Memory B cell (primary cell): ENCODE data around the gene SHANK3.

ENCODE experiments used
- ATAC-seq: fragments of 150-1000 bp; cut with Tn5 transposase; 2 replicates; pipeline ENCODE4 v1.10.0; 2021; ENCODE audit warnings: low read depth, mild to moderate bottlenecking, moderate library complexity
- DNase-seq, 2 donors: peaks; one replicate each; pipeline ENCODE4 v3.0.0; 2022; ENCODE audit warnings: low spot score in 2 of 2
- H3K27ac Mint-ChIP-seq: one replicate; pipeline ENCODE4 v1.8.0; 2022; ENCODE audit warnings: mild to moderate bottlenecking, moderate library complexity, mixed read lengths
- H3K27me3 Mint-ChIP-seq: one replicate; pipeline ENCODE4 v1.8.0; 2022; ENCODE audit warnings: mixed read lengths
- H3K36me3 Mint-ChIP-seq: one replicate; pipeline ENCODE4 v1.8.0; 2022; ENCODE audit warnings: mild to moderate bottlenecking, mixed read lengths
- H3K4me1 Mint-ChIP-seq: one replicate; pipeline ENCODE4 v1.8.0; 2022; ENCODE audit warnings: mixed read lengths
- H3K4me3 Mint-ChIP-seq: one replicate; pipeline ENCODE4 v1.8.0; 2022; ENCODE audit warnings: mild to moderate bottlenecking, moderate library complexity, mixed read lengths
- H3K9me3 Mint-ChIP-seq: one replicate; pipeline ENCODE4 v1.8.0; 2022; ENCODE audit warnings: mixed read lengths

SHANK3 gene

DNA sequence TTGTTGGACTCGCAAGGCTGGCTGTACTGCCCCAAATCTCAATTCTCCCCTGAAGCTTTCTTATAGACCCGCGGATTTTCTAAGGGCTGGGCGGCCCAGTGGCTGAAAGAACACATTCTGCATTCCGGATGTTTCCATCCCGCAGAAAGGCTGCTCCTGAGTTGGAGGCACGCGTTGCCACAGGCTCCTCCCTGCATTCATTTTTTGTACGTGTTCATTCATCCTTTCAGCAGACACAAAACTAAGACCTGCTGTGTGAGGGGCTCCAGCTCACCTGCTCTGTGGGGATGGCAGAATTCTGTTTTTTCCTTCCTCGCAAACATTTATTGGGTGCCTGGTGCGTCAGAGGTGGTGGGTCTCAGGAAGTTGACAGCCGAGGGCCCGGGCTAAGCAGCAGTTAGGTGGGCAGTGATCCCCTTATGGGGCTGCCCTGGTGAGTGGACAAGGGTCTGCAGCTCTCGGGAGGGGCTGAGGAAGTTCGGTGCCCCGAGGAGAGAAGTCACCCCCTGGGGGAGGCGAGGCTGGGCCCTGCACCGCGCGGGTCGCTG lies 23.7 kb downstream of the SHANK3 start:
- DNase-seq (no peak), ATAC-seq (no peak)
- H3K36me3 Mint-ChIP-seq = no peaks in the 10 kb centered on the region
- peaks cover 17% of the 10 kb centered on the region for H3K27me3 Mint-ChIP-seq
- peaks cover 3% of the 10 kb centered on the region for H3K9me3 Mint-ChIP-seq
- H3K4me3 Mint-ChIP-seq = no peak overlapping the region
- H3K4me1 Mint-ChIP-seq = no peaks in the 10 kb centered on the region
- H3K27ac Mint-ChIP-seq = no peak overlapping the region

GRCh38 chr22:50696799-50697561 lies 24.4 kb downstream of the SHANK3 start:
- H3K4me1 Mint-ChIP-seq = no peaks in the 10 kb centered on the region
- H3K36me3 Mint-ChIP-seq = no peaks in the 10 kb centered on the region
- H3K9me3 Mint-ChIP-seq = peaks cover 2% of the 10 kb centered on the region
- no peak for ATAC-seq
- peaks cover 20% of the 10 kb centered on the region for H3K27me3 Mint-ChIP-seq
- H3K27ac Mint-ChIP-seq = no peak overlapping the region
- H3K4me3 Mint-ChIP-seq = no peak overlapping the region
- no peak for DNase-seq

DNA sequence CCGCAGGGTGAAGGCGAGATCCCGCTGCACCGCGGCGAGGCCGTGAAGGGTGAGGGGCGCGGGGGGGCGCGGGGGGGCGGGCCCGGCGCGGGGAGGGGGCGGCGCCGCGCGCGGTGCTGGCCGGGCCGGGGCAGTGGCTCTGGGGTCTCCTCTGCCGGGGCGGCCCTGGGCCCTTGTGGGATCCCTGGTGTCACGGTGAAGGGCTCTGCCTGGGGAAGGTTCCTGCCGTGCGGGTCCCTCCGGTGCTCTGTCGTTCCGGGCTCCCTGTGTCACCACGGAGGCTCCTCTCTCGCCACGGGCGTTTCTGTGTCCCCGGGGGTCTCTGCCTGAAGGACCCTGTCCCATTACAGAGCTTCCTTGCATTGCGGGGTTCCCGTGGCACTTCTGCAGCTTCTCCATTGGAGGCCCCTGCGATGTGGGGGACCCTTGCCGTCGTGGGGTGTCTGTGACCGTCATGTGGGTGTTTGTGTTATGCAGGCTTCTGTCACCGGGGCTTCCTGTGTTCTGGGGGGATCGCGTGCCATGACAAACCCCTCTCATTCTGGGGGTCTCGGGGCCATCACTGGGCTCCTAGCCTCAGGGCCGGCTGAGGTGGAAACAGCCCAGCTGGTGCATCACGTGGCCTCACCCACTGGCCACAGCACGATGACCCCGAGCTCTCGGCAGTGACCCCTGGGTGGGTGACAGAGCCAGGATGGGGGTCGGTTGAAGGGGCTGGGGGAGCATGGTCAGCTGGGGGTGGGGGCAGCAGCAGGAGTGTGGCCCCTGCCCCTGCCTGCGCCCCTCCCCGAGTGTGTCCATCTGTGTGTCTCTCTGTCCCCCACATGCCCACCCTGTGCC lies 25.3 kb downstream of the SHANK3 start:
- H3K4me3 Mint-ChIP-seq = no peak overlapping the region
- no peak for DNase-seq
- no peak overlapping the region for H3K27ac Mint-ChIP-seq
- peaks cover 27% of the 10 kb centered on the region for H3K27me3 Mint-ChIP-seq
- H3K36me3 Mint-ChIP-seq = no peaks in the 10 kb centered on the region
- H3K9me3 Mint-ChIP-seq = no peaks in the 10 kb centered on the region
- no peak for ATAC-seq
- no peaks in the 10 kb centered on the region for H3K4me1 Mint-ChIP-seq

- H3K27me3 Mint-ChIP-seq = peaks cover 27% of the 10 kb centered on the region
- H3K27ac Mint-ChIP-seq = no peak overlapping the region
- H3K9me3 Mint-ChIP-seq = no peaks in the 10 kb centered on the region
- no peak overlapping the region for H3K4me3 Mint-ChIP-seq
- H3K36me3 Mint-ChIP-seq = no peaks in the 10 kb centered on the region
- no peak for DNase-seq
- no peak for ATAC-seq
- no peaks in the 10 kb centered on the region for H3K4me1 Mint-ChIP-seq
Measured at GRCh38 chr22:50698546-50698945, 25.9 kb downstream of the SHANK3 start.

GRCh38 chr22:50699001-50699755 lies 26.6 kb downstream of the SHANK3 start:
- H3K4me3 Mint-ChIP-seq = no peak overlapping the region
- H3K9me3 Mint-ChIP-seq = no peaks in the 10 kb centered on the region
- DNase-seq (no peak), ATAC-seq (no peak)
- no peak overlapping the region for H3K27ac Mint-ChIP-seq
- no peaks in the 10 kb centered on the region for H3K36me3 Mint-ChIP-seq
- H3K4me1 Mint-ChIP-seq = no peaks in the 10 kb centered on the region
- H3K27me3 Mint-ChIP-seq = peaks cover 28% of the 10 kb centered on the region

- Mint-ChIP-seq H3K9me3 (no peaks in the 10 kb centered on the region), H3K27me3 (peaks cover 27% of the 10 kb centered on the region), H3K36me3 (no peaks in the 10 kb centered on the region), H3K4me1 (no peaks in the 10 kb centered on the region), H3K4me3 (no peak overlapping the region), H3K27ac (no peak overlapping the region)
- DNase-seq (no peak), ATAC-seq (no peak)
Measured at GRCh38 chr22:50699756-50700386, 27.2 kb downstream of the SHANK3 start.

- Mint-ChIP-seq H3K9me3 (no peaks in the 10 kb centered on the region), H3K4me3 (no peak overlapping the region), H3K4me1 (no peaks in the 10 kb centered on the region), H3K27ac (no peak overlapping the region), H3K27me3 (peaks cover 26% of the 10 kb centered on the region), H3K36me3 (no peaks in the 10 kb centered on the region)
- DNase-seq (no peak), ATAC-seq (no peak)
Measured at GRCh38 chr22:50700387-50701075, 27.9 kb downstream of the SHANK3 start.

GRCh38 chr22:50701076-50701419 lies 28.4 kb downstream of the SHANK3 start:
- Mint-ChIP-seq H3K4me3 (no peak overlapping the region), H3K36me3 (no peaks in the 10 kb centered on the region), H3K4me1 (no peaks in the 10 kb centered on the region), H3K27ac (no peak overlapping the region), H3K27me3 (peaks cover 28% of the 10 kb centered on the region), H3K9me3 (no peaks in the 10 kb centered on the region)
- no peak for ATAC-seq
- DNase-seq = no peak

- peaks cover 32% of the 10 kb centered on the region for H3K27me3 Mint-ChIP-seq
- H3K36me3 Mint-ChIP-seq = no peaks in the 10 kb centered on the region
- no peak overlapping the region for H3K4me3 Mint-ChIP-seq
- DNase-seq = no peak
- H3K4me1 Mint-ChIP-seq = no peaks in the 10 kb centered on the region
- H3K9me3 Mint-ChIP-seq = no peaks in the 10 kb centered on the region
- no peak overlapping the region for H3K27ac Mint-ChIP-seq
- ATAC-seq = no peak
Measured at GRCh38 chr22:50701428-50702154, 29.0 kb downstream of the SHANK3 start.

DNA sequence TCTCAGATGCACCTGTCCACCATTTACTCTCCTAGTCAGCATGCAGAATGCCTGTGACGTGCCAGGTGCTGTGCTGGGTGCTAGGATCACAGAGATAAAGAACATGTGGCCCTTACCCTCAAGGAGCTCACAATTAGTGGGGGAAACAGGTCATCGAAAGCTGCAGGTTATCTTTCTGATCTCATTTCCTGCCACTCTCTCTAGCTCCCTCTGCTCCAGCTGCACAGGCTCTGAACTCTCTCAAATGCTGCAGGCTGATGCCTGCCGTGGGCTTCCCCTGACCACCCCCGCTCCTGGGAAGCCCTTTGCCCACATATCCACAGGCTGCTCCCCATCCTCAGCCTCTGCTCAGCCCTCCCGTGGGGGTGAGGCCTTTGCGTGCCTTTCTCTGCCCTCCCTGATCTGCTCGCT lies 29.6 kb downstream of the SHANK3 start:
- Mint-ChIP-seq H3K36me3 (no peaks in the 10 kb centered on the region), H3K4me3 (no peak overlapping the region), H3K27ac (no peak overlapping the region), H3K4me1 (no peaks in the 10 kb centered on the region), H3K9me3 (no peaks in the 10 kb centered on the region), H3K27me3 (peaks cover 29% of the 10 kb centered on the region)
- DNase-seq = no peak
- ATAC-seq = no peak

GRCh38 chr22:50702821-50703725 lies 30.4 kb downstream of the SHANK3 start:
- Mint-ChIP-seq H3K4me1 (no peaks in the 10 kb centered on the region), H3K36me3 (no peaks in the 10 kb centered on the region), H3K27me3 (peaks cover 29% of the 10 kb centered on the region), H3K4me3 (no peak overlapping the region), H3K27ac (no peak overlapping the region), H3K9me3 (no peaks in the 10 kb centered on the region)
- ATAC-seq (no peak), DNase-seq (no peak)
